ENCODE data around the gene NECTIN3. TPM values are rescaled to one million over a fixed set of nuclear protein-coding genes. Genes with fewer than 3 reads are reported as not detected.

The NECTIN3 gene
- total and polyA plus RNA-seq, 2 of the 4 experiments (the other 2 are of a cell fraction) = 34.7 to 155 TPM

- H3K79me1 ChIP-seq (ENCODE audit: low read depth in 1 of 2, low read length in 2 of 2) = peaks cover 0 to 18% of the 10 kb centered on the region in 2 experiments; a peak in 3 of 4 replicates
- H4K91ac ChIP-seq (ENCODE audit: insufficient read depth, low read depth, low read length) = peak overlapping the region; percentile 97
- H4K5ac ChIP-seq (ENCODE audit: low read depth, low read length) = peak overlapping the region; percentile 79
- H3K23ac ChIP-seq (ENCODE audit: low read depth, low read length) = peak overlapping the region; percentile 94
- H2AK5ac ChIP-seq (ENCODE audit: low read depth, low read length) = peak overlapping the region; percentile 76
- H2BK15ac ChIP-seq (ENCODE audit: low read depth, low read length) = peak overlapping the region; percentile 16; the same call in 1 of the 3 replicates
- in situ Hi-C loops (cut with MboI; ENCODE audit: low sequenced_read_pairs) = loop anchor here (10.0 kb wide), 1 partner anchor 1536 kb away; no protein-coding TSS in a partner anchor
- H2BK120ac ChIP-seq (ENCODE audit: low read depth, low read length) = peak overlapping the region; percentile 89
- dilution Hi-C loops (cut with HindIII; ENCODE audit: low sequenced_read_pairs, unreplicated experiment) = no loop called here
- H3K27ac ChIP-seq (ENCODE audit: insufficient read depth, low read length) = peak overlapping the region; percentile 99
- peaks cover 30% of the 10 kb centered on the region for H4K20me1 ChIP-seq (ENCODE audit: insufficient read depth, low read length)
- peak overlapping the region; percentile 83 for H3K4me3 ChIP-seq (ENCODE audit: insufficient read depth, low read depth, low read length)
- WGBS, 2 experiments (ENCODE audit: extremely low coverage in 2 of 2, insufficient read length in 1 of 2) = 0% methylated on average over 1 of the region's 23 CpGs; no CpG with 5 or more reads in 1 of the 2 experiments
- H4K8ac ChIP-seq (ENCODE audit: low read depth in 2 of 2, low read length in 2 of 2) = peak overlapping the region; percentile 87 to 92
- DNase-seq = no peak
- intact Hi-C loops (cut with micrococcal nuclease) = loop anchor here (1.0 to 10.0 kb wide), 13 partner anchors 257 to 1794 kb away; no protein-coding TSS in a partner anchor
- H3K27me3 ChIP-seq (ENCODE audit: control insufficient read depth, insufficient read depth, low read length) = no peaks in the 10 kb centered on the region
- no peaks in the 10 kb centered on the region for H3K9me3 ChIP-seq (ENCODE audit: control insufficient read depth, insufficient read depth, low read length)
- peak overlapping the region; percentile 99 for H3K9ac ChIP-seq (ENCODE audit: low read depth, low read length)
- 0 out of 2 replicates have a peak overlapping the region, but pooled peaks have one; percentile 54 for H2BK20ac ChIP-seq (ENCODE audit: low read depth, low read length)
- no peaks in the 10 kb centered on the region for H3K9me1 ChIP-seq (ENCODE audit: insufficient read depth, low read length)
- H3K4me1 ChIP-seq (ENCODE audit: control insufficient read depth, insufficient read depth, low read length) = no peaks in the 10 kb centered on the region; the same call in 1 of the 2 replicates
- peak overlapping the region; percentile 93 for H2AK9ac ChIP-seq (replicated peaks; ENCODE audit: low read depth, low read length, poor library complexity)
- ChIA-PET CTCF (interaction anchor here (1.2 kb wide), 1 partner anchor 10 kb away, joined by 3 read pairs; no protein-coding TSS in a partner anchor), POLR2A (ENCODE audit: unreplicated experiment) (interaction anchor here (0.9 to 1.0 kb wide), 2 partner anchors 544 to 651 kb away, joined by 3 to 5 read pairs; no protein-coding TSS in a partner anchor)
- peak overlapping the region; percentile 99 for H3K14ac ChIP-seq (replicated peaks; ENCODE audit: low read depth, low read length)
- peak overlapping the region; percentile 95 for H2AFZ ChIP-seq (replicated peaks; ENCODE audit: low read length, poor library complexity)
- ATAC-seq (ENCODE audit: low read depth) = peak; percentile 0; the same call in 1 of the 2 replicates
- H3K36me3 ChIP-seq (ENCODE audit: control insufficient read depth, insufficient read depth, low read length) = no peaks in the 10 kb centered on the region; the same call in 1 of the 2 replicates
- peak overlapping the region; percentile 96 for H2BK5ac ChIP-seq (ENCODE audit: low read depth, low read length, poor library complexity, severe bottlenecking)
- H3K4ac ChIP-seq (ENCODE audit: low read depth, low read length) = peak overlapping the region; percentile 97
- TF ChIP-seq USF2 (IDR thresholded peaks at IDR 0.05; ENCODE audit: low read depth, low read length) (no peak), SMC3 (IDR thresholded peaks at IDR 0.05; ENCODE audit: low read depth, low read length) (0 out of 2 replicates have a peak, but pooled peaks have one; percentile 1)
- BruUV-seq (replicated peaks) = TSS peak; percentile 79
- peak overlapping the region; percentile 98 for H3K56ac ChIP-seq (ENCODE audit: extremely low read depth, insufficient read depth, low read length)
- H3K4me2 ChIP-seq (ENCODE audit: low read depth, low read length) = peak overlapping the region; percentile 93
- peak overlapping the region; percentile 87 for H3K18ac ChIP-seq (ENCODE audit: low read depth, low read length)
Observed at GRCh38 chr3:111070772-111071256, 802 bp upstream of the NECTIN3 start.

Data from IMR-90 (cell line).